HepG2 (cell line): ENCODE results near the gene TASP1. TPM values are rescaled to one million over a fixed set of nuclear protein-coding genes. Genes with fewer than 3 reads are reported as not detected.

Experiments used
- CREB1 ChIP-seq, 2 experiments: fragments of 450-650 bp in 1 of 2; IDR thresholded peaks; 2 replicates each; pipeline ENCODE4 v1.6.1; 2016 to 2017; ENCODE audit warnings: control low read depth in 1 of 2, mild to moderate bottlenecking in 1 of 2, missing compliant biosample characterization in 1 of 2, missing genetic modification characterization in 1 of 2
- HDAC1 ChIP-seq: sonication (generic); formaldehyde crosslinking; IDR thresholded peaks from 2 replicates; pipeline ENCODE4 v1.5.1; 2020; ENCODE audit warnings: mild to moderate bottlenecking, missing genetic modification reagents
- HINFP ChIP-seq: sonication (generic); formaldehyde crosslinking; IDR thresholded peaks from 2 replicates; pipeline ENCODE4 v1.4.0; 2020; ENCODE audit warnings: low read depth, mild to moderate bottlenecking, missing genetic modification reagents
- KMT2A ChIP-seq: sonication (generic); formaldehyde crosslinking; IDR thresholded peaks from 2 replicates; pipeline ENCODE4 v1.4.0; 2020; ENCODE audit warnings: missing genetic modification reagents
- LCORL ChIP-seq, 2 experiments: fragments of 450-650 bp in 1 of 2; sonication (generic) in 1 of 2; formaldehyde crosslinking in 1 of 2; IDR thresholded peaks; 2 replicates each; pipeline versions ENCODE4 v1.5.0 to v1.6.1; 2017 to 2020; ENCODE audit warnings: antibody characterized with exemption in 1 of 2, missing genetic modification reagents in 1 of 2
- NR2C2 ChIP-seq: sonication (generic); formaldehyde crosslinking; IDR thresholded peaks from 2 replicates; pipeline ENCODE4 v1.4.0; 2020; ENCODE audit warnings: missing genetic modification reagents, mild to moderate bottlenecking, moderate library complexity, borderline replicate concordance
- RFX3 ChIP-seq: IDR thresholded peaks from 2 replicates; pipeline ENCODE4 v1.6.1; 2016; ENCODE audit warnings: missing biosample characterization, missing genetic modification reagents
- THAP8 ChIP-seq: sonication (generic); formaldehyde crosslinking; IDR thresholded peaks from 2 replicates; pipeline ENCODE4 v1.5.1; 2020; ENCODE audit warnings: missing genetic modification reagents, mild to moderate bottlenecking, borderline replicate concordance
- ZBTB2 ChIP-seq: sonication (generic); formaldehyde crosslinking; IDR thresholded peaks from 2 replicates; pipeline ENCODE4 v1.8.0; 2022; ENCODE audit warnings: low read depth, missing genetic modification reagents
- ZNF136 ChIP-seq: sonication (generic); formaldehyde crosslinking; IDR thresholded peaks from 2 replicates; pipeline ENCODE4 v1.8.1; 2022; ENCODE audit warnings: low read depth, mild to moderate bottlenecking, moderate library complexity, missing genetic modification reagents
- ZNF710 ChIP-seq: sonication (generic); formaldehyde crosslinking; IDR thresholded peaks from 2 replicates; pipeline ENCODE4 v1.5.0; 2020; ENCODE audit warnings: mild to moderate bottlenecking, missing genetic modification reagents, borderline replicate concordance
- ZNF780A ChIP-seq: sonication (generic); formaldehyde crosslinking; IDR thresholded peaks from 2 replicates; pipeline ENCODE4 v1.8.0; 2022; ENCODE audit warnings: mild to moderate bottlenecking, missing genetic modification reagents, moderate library complexity
- polyA plus RNA-seq, 8 experiments: library from polyadenylated mRNA; depleted of rRNA in 3 of 8; stranded (reverse) in 7 of 8; unstranded in 1 of 8; fragments of >200 nt; fragmentation: Illumina TruSeq in 4 of 8; extraction: Trizol in 4 of 8; gene quantifications; 2 replicates each; pipeline versions ENCODE4 v1.2.1 to v1.2.3, GENCODE V29; 2011 to 2016; ENCODE audit warnings: low read depth in 4 of 8, missing spikeins in 1 of 8, mixed read lengths in 1 of 8; ENCODE audit not compliant: insufficient read depth in 1 of 8
- total RNA-seq, 5 experiments: library from RNA; depleted of rRNA; stranded (reverse); fragments of >200 nt; fragmentation: Illumina TruSeq; extraction: Trizol; gene quantifications; 2 replicates each; pipeline ENCODE4 v1.2.3, GENCODE V29; 2016; ENCODE audit warnings: low read depth in 1 of 5
- TF ChIP-seq, protein P1 (sequence below): fragments of 450-650 bp; IDR thresholded peaks from 2 replicates; pipeline ENCODE4 v1.6.1; 2017
- TF ChIP-seq, protein P2 (sequence below): sonication (generic); formaldehyde crosslinking; IDR thresholded peaks from 2 replicates; pipeline ENCODE4 v1.5.0; 2020; ENCODE audit warnings: mild to moderate bottlenecking, missing genetic modification reagents, borderline replicate concordance

TASP1 gene
- total and polyA plus RNA-seq, 2 of the 13 experiments (the other 11 are each of a cell fraction or from before 2014, with no cell fraction given) = 10.0 to 25.2 TPM

DNA sequence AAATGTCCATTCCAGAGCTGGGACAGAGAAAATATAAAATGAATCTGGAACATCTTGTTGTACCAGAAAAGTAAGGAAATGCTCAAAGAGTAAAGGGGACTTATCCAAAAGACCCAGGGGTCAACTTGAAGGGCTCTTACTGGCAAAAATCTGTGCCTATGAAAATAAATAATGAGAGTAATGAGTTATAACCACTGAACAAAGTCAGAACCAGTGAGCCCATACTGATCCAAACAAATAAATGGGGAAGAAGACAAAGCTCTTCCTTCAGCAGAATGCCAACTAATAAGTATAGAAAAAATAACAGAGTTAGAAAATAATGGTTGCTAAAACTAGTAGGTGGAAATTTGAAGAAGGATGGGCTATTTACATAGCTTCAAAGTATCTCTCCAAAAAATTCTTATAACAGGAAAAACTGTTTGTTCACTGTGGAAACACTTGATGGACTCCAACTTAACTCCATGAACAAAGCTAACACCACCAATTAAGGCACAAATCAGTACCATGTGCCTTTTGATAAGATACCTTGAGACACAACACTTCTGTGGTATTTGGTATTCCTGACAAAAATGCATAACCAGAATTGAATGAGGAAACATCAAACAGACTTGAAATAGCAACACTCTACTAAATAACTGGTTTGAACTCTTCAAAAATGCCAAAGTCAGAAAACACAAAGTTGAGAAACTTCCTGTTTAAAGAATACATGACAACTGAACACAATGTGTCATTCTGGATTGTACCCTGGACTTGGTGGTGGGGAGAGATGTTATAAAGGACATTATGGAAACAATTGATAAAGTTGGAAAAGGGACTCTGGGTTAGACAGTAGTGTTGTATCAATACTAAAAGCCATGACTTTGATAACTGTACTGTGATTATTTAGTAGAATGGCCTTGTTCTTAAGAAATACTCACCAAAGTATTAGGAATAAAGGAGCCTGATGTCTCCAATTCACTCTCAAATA is 220.2 kb downstream of the TASP1 start (continued):
- TF ChIP-seq LCORL (IDR thresholded peaks at IDR 0.05) (peak; percentile 94), LCORL (CRISPR knock-in tag; IDR thresholded peaks at IDR 0.05) (peak; percentile 93), RFX3 (CRISPR knock-in tag) (peak; percentile 44; the same call in 1 of the 2 replicates), ZBTB2 (CRISPR knock-in tag) (0 out of 2 replicates have a peak, but pooled peaks have one; percentile 51), ZNF136 (CRISPR knock-in tag) (no peak), HDAC1 (CRISPR knock-in tag) (peak; percentile 81), THAP8 (CRISPR knock-in tag) (no peak), KMT2A (CRISPR knock-in tag) (peak; percentile 33; the same call in 1 of the 2 replicates), NR2C2 (CRISPR knock-in tag) (peak; percentile 65; the same call in 1 of the 2 replicates), ZNF780A (CRISPR knock-in tag) (no peak), HINFP (CRISPR knock-in tag) (no peak; the same call in 1 of the 2 replicates), ZNF710 (peak; percentile 77; the same call in 1 of the 2 replicates), CREB1 (IDR thresholded peaks at IDR 0.05) (no peak), CREB1 (CRISPR knock-in tag; IDR thresholded peaks at IDR 0.05) (peak; percentile 72)
- TF ChIP-seq, protein P1, sequence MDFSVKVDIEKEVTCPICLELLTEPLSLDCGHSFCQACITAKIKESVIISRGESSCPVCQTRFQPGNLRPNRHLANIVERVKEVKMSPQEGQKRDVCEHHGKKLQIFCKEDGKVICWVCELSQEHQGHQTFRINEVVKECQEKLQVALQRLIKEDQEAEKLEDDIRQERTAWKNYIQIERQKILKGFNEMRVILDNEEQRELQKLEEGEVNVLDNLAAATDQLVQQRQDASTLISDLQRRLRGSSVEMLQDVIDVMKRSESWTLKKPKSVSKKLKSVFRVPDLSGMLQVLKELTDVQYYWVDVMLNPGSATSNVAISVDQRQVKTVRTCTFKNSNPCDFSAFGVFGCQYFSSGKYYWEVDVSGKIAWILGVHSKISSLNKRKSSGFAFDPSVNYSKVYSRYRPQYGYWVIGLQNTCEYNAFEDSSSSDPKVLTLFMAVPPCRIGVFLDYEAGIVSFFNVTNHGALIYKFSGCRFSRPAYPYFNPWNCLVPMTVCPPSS = no peak
- TF ChIP-seq, protein P2, sequence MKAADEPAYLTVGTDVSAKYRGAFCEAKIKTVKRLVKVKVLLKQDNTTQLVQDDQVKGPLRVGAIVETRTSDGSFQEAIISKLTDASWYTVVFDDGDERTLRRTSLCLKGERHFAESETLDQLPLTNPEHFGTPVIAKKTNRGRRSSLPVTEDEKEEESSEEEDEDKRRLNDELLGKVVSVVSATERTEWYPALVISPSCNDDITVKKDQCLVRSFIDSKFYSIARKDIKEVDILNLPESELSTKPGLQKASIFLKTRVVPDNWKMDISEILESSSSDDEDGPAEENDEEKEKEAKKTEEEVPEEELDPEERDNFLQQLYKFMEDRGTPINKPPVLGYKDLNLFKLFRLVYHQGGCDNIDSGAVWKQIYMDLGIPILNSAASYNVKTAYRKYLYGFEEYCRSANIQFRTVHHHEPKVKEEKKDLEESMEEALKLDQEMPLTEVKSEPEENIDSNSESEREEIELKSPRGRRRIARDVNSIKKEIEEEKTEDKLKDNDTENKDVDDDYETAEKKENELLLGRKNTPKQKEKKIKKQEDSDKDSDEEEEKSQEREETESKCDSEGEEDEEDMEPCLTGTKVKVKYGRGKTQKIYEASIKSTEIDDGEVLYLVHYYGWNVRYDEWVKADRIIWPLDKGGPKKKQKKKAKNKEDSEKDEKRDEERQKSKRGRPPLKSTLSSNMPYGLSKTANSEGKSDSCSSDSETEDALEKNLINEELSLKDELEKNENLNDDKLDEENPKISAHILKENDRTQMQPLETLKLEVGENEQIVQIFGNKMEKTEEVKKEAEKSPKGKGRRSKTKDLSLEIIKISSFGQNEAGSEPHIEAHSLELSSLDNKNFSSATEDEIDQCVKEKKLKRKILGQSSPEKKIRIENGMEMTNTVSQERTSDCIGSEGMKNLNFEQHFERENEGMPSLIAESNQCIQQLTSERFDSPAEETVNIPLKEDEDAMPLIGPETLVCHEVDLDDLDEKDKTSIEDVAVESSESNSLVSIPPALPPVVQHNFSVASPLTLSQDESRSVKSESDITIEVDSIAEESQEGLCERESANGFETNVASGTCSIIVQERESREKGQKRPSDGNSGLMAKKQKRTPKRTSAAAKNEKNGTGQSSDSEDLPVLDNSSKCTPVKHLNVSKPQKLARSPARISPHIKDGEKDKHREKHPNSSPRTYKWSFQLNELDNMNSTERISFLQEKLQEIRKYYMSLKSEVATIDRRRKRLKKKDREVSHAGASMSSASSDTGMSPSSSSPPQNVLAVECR (CRISPR knock-in tag) = no peak; the same call in 1 of the 2 replicates
